ENCODE results near the gene ADGRE3.

- no peak for TF ChIP-seq CTCF (IDR thresholded peaks at IDR 0.05; ENCODE audit: low read depth, low read length, poor library complexity, severe bottlenecking)
- TF ChIP-seq EZH2phosphoT487 (IDR thresholded peaks at IDR 0.05; ENCODE audit: borderline replicate concordance, low read length), result no peak
Measured at GRCh38 chr19:14703833-14704232, 29.2 kb upstream of the ADGRE3 start.
